HG02870 (cell line): Measurements from ENCODE around the gene SYF2.
"Not testable (repeated sequence)": the region's sequence is repeated elsewhere in the genome, so short reads cannot be mapped to it uniquely, and the experiment has no call there.

Experiments used
- ATAC-seq: cut with Tn5 transposase; IDR thresholded peaks from one replicate; pipeline ENCODE4 v1.9.1; 2021; ENCODE audit warnings: mild to moderate bottlenecking, moderate library complexity; ENCODE audit not compliant: unreplicated experiment

SYF2 gene

DNA sequence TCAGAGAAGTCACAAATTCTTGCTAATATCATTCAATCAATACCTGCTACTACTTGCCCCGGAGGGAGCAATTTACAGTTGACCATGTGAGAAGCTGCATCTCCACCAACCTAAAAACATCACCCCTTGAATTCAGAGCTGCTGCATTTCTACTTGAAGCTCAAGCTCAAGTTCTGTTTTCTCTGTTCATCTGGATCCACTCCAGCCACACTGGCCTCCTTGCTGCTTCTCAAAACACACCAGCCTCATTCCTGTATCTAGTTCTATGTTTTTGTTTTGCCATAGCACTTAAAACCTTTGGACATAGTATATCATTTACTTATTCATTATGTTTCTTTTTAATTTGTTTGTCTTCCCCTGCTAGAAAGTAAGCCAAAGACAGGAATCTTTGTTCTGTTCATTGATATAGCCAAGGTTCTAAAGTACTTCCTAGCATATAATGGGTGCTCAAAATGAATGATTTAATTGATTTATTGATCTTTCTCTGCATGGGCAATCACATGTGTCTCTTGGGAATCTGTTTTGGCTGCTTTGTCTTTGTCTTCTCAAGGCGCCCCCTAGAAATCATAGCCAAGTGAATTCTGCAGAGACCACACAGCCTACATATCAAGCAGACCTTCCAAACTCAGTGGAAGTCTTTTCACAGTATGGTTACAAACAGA lies 23.6 kb downstream of the SYF2 start:
- no peak for ATAC-seq

DNA sequence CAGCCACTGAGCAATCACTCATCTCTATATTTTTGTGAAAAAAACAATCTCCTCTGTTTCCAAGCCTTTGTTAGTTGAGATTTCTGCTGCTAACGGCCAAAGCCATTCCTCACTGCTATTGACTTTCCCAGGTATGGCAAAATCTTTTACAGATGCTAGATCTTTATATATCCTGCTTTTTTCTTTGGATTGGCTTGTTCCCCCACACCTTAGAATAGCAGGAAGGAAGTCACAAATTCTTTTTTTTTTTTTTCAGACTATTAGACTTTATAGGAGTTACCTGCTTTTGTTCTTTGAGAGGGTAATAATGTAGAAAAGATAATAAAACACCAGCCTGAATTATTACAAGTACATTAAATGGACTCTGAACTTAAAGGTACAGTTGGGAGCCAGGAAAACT lies 24.2 kb downstream of the SYF2 start:
- ATAC-seq, result no peak

DNA sequence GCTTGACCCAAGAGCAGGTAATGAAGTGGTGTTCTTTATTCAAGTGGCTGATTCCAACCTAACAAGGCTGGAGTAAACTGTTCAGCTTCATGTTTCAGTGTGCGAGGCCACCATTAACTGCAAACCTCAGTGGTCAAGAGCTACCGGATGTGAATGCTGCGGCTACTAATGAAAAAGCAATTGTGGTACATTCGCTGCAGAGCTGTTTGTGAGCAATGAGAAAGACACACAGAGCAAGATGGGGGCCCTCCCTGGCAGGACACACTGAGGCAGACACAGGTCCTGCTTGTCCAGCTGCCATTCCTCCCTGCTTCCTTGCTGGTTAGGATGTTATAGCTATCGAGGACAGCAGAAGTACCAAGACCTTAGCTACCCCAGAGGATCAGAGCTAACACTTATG lies 26.1 kb downstream of the SYF2 start:
- ATAC-seq, result no peak

DNA sequence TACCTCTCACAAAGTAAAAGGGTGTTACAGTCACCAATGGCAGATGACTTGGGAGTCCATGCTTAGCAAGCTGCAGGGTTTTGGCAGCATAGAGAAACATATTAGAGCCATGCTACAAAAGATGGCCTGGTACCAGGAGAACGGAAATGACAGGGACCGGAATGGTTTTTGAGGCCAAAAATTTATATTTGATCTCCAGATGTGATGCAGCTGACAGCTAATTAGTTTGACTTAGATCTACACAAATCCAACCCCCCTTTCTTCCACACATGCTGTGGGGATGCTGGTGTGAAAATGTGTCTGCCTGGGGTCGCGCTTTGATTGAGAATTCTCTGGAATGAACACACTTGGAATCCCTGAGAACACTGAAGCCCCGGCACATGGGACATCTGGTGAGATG lies 26.5 kb downstream of the SYF2 start:
- ATAC-seq, result no peak

DNA sequence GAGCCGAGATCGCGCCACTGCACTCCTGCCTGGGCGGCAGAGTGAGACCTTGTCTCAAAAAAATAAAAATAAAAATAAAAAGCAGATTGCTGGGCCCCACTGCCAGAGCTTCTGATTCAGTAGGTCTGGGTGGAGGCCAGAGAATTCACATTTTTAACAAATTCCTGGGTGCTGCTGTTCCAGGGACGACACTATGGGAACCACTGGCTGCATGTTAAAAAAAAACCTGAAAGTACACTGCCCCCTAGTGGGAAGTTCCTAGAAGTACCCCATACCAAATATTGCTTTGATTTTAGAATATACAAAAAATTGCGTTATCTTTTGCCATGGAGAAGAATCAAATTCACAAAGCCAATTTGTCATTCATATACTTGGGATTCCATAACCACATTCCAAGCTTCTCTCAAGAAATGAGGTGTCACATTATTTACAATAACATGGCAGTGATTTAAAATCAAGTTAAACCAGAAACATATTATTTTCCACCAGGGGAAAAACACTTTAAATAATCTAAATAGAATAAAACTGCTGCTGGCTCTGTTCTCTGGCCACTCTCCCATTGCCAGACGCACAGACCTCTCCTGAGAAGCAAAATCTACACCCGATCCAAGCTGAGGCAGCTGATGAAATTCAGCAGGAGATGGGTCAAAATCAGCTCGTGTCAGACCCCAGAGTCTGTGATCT lies 27.4 kb downstream of the SYF2 start:
- ATAC-seq, result no peak

DNA sequence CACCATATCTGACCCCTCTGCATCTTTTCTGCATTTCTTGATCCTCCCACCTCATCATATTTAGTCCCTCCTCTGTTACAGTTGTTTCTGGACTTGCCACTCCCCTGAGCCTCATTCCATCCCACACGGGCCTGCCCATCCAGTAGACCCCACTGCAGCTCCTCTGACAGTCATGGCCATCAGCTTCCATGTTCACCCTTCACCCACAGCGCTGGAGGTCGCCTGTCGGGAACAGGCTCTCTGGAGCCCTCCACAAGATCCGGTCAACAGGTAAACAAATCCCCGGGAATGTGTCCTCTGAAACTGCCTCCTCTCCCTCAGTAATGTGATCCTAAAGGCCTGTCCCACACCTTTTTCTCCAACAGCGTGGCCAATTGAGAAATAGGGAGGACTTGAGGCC lies 31.3 kb downstream of the SYF2 start:
- no peak for ATAC-seq

DNA sequence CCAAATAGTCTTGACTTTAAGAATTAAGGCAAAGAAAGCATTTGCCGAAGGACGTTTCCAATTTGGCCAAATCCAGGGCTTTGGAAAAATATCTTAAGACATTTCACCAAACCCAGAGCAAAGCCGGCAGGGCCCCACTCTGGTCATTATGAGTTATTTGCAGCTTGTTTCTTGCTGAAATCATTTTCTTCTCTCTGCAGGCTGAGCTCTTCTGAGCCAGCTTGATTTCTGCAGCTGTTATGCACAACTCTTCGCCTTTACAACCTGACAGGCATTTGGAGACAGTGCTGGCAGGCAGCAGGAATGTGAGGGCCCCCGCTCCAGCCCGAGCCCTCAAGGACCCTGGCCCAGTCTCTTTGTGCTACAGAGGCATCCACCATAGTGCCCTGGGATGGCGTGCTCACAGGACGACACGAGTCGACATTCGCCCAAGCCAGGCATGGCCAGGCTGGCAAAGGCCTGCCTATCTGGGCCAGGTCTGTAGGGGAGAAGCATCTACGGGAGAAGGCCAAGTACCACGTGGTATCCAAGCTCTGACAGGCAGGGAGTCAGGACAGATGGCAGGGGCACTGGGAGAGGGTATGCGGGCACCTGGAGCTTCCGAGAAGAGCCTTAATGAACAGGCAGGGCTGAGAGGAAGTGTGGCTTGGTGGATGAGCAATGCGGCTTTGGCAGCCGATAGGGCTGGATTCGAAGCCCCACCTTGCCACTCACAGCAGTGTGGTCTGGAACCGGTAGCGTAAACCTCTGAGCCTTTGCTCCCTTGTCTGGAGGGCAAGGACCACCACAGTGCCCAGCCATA lies 32.3 kb downstream of the SYF2 start:
- no peak for ATAC-seq

DNA sequence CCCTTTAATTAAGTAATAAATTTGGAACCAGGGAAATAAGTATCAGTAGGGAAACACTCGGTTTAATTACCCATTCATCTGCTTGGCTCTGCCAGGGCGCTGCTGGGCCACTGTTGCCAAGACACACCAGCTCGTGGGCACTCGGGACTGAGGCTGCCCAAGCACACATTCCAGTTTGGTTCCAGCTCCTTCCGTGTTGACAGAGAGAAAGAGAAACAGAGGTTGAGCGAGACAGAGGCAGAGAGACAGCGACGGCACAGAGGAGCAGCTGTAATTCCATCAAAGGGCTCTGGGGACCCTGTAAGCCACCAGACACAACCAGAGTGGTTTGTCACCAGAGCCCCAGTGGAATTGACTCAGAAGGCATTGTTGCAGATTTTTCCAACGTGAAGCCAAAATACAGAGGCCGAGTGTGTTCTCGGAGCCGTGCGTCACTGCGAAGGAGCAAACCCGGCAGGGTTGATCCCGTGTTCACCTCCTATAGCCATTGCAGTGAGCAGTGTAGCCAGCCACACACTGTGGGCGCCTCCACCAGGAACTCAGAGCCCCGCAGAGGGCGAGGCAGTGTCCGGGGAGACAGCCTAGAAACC lies 33.5 kb downstream of the SYF2 start:
- ATAC-seq, result no peak

DNA sequence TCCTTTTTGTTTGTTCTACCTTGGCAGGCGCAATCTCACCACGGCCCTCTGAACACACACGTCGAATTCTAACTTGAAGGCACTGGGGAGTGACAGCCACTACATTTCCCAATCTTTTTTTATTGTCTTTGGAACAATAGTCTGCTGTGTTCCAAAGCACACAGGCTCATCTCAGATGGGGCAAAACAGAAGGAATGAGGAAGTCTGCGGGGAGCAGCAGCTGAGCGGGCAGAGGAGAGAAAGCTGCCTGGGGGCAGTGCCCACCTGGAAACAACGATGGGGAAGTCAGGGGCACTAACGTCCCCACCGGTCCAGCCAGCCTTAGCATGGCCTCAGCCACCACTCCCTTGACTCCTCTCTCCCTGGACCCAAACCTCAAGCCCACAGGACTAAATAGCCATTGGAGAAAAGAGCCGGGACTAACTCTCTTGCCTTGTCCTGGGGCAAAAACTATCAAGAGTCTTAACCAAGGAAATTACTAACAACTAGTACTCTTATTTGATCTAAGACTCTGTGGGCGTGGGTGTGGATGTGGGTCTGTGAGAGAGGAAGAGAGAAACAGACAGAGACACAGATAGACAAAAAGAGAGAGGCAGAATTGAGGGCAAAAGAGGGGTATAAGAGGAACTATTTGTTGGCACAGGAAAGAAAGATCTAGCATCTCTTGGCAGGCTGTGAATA lies 34.2 kb downstream of the SYF2 start:
- no peak for ATAC-seq

DNA sequence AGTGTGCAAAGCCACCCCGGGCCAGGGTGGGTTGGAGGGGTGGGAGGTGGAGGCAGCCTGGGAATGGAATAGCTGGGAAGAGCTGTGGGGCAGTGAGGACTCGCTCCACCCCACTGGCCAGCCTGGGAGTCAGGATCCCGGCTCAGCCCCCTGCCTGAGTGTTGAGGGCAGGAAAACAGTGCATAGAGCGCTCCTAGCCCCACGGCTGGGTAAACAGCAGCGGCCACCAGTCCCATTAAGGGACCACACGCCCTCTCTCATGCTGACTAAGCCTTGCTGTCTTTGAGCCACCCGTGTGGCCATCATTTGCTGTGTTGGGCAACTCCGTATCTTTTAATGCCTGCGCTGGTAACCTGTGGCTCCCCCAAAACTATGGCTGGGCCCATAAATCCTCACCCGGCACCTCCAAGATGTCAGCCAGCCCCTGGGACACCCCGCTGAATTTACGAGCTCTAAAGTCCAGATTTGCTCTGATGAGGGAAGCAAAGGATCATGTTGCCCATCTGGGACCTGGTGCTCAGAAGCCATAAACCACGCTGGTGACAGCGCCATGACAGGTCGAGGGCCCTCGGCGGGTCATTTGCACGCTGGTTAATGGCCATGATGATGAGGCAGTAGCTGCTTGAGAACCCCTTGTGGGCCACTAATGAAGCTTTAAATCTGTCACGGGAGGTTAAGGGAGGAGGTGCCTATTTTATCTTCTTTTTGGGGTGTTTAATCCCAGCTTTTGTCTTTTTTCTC lies 34.9 kb downstream of the SYF2 start:
- ATAC-seq, result no peak

DNA sequence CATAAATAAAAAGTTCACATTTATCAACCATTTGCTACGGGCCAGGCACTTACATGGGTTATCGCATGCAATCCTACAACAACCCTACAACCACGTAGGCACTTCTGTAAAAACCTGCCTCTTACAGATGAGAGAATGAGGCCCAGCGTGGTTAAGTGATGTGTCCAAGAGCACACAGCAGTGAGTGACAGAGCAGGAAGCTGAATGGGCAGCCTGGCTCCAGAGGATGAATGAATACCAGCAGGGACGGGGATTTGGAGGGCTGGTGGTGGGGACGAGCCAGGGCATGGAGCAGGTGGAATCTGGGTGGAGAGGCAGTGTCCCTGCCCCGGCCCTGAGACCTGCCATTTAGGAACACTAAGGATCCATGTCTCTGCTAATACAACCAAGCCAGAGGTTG lies 35.5 kb downstream of the SYF2 start:
- ATAC-seq, result no peak

DNA sequence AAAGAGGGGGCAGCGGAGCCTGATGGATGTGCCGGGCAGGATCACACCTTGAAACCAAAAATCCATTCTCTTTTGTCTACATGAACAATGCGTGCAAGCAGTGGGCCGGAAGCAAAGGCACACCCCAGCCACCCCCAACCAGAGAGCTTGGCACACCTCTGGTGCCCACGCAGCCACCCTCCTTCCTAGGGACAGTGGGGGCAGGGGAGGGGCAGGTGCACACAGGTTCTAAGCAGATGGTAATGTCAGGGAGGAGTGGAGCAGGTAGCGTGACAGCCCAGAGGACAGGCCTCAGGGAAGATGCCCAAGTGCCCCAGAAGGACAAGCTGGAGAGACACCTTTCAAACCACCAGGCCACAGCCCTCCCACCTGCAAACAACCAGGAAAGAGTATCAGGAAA lies 36.5 kb downstream of the SYF2 start:
- ATAC-seq, result no peak

DNA sequence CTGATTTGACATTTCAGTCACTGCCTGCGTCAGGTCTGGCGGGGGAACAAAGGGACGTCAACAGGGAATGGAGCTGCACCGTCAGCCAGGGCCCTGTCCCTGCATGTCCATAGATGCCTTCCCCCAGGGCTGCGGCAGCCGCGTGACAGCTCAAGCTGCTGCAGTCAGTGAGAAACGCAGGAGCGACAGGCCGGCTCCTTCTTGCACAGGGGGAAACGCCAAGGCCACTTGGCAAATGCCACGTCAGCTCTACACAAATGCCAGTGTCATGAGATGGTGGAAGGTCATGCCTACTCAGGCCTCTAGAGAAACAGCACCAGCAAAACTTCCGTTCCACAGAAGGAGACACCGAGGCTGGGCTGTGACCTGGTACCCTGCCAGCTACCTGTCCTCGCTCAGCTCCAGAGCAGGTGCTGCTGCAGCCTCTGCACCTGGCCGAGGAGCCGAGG lies 37.7 kb downstream of the SYF2 start:
- no peak for ATAC-seq

DNA sequence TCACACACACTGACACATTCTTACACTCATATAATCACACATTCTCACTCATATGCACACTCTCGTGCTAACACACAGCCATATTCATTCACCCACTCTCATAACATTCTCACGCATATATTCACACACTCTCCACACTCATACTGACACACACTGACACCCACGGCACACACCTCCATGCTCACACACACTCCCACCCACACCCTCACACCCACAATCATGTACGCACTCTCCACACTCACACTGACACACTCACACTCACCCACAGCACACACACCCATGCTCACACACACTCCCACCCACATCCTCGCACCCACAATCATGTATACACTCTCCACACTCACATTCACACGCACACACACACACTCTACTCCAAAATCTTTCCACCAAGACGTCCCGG lies 38.2 kb downstream of the SYF2 start:
- ATAC-seq, result no peak

DNA sequence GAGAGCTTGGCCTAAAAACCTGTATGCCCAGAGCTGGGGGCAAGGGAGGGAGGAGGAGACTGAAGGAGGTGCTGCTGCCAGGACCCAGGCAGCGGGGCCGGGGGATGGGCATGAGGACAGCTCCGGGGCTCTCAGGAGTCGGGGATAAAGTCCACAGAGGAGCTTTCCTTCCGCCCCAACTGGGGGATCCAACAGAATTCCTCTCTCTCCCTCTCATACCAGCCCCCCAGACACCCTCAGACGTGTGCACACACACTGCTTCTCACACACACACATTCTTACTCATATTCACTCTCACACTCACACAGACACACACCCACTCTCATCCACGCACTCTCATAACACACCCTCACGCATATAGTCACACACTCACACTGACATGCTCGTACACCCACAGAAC lies 39.1 kb downstream of the SYF2 start:
- no peak for ATAC-seq

DNA sequence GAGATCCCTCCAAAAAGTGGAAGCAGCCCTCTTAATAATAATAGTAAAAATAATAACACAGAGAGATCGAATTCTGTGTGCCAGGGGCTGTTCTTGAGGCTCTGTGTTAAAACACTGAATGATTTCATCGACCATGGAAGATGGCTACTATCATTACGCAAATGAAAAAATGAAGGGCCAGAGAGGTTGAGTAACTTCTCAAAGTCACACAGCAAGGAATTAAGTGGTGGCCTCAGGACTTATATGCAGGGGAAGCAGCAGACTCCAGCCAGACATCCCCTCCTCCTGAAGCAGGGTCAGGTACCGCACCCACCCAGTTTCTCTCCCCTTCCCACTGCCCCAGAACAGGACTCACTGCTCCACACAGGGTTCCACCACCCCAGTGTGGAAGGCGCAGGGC lies 40.1 kb downstream of the SYF2 start:
- ATAC-seq, result no peak

DNA sequence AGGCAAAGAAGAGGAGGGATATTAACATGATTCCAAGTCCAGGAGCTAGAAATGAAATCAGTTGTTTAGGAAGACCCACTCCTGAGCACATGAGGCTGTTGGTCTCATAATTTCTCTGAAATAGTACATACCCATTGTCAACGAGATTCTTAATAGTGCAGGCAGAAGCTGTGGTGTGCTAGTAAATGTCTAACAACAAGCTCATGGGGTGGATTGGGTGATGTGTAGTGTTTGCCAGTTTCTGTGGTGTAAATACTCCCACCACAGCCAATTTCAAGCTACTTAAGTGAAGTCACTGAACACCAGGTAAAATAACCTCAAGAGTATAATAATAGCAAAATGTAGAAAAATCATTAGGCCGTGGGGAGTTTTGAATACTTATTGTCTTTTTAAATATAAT lies 42.0 kb downstream of the SYF2 start:
- no peak for ATAC-seq

DNA sequence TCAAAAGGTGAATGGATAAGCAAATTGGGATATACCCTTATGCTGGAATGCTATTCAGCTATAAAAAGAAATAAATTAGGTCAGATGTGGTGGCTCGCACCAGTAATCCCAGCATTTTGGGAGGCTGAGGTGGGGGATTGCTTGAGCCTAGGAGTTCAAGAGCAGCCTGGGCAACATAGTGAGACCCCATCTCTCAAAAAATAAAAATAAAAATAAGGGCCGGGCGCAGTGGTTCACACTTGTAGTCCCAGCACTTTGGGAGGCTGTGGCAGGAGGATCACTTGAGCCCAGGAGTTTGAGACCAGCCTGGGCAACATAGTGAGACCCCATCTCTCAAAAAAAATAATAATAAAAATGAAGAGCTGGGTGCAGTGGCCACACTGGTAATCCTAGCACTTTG lies 44.4 kb downstream of the SYF2 start:
- not testable (repeated sequence) for ATAC-seq

DNA sequence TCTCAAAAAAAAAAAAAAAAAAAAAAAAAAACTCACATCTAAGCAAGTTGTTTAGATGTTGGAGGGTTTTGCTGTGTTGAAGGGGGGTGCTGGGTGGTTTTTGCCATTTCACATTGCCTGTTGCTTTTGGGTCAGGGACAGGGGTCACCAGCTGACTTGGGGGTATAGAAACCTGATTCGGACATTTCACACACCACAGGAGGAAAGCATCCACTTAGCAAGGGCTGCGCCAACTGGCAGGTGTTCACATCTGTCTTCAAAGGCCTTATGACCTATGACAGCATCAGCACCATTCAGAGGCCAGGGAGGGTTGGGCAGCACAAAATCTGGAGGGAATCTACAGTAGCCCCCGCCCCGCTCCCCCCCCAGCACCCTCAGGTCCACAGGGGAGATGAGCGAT lies 45.2 kb downstream of the SYF2 start:
- ATAC-seq, result no peak
